ENCODE results near the gene PABPN1.

DNA sequence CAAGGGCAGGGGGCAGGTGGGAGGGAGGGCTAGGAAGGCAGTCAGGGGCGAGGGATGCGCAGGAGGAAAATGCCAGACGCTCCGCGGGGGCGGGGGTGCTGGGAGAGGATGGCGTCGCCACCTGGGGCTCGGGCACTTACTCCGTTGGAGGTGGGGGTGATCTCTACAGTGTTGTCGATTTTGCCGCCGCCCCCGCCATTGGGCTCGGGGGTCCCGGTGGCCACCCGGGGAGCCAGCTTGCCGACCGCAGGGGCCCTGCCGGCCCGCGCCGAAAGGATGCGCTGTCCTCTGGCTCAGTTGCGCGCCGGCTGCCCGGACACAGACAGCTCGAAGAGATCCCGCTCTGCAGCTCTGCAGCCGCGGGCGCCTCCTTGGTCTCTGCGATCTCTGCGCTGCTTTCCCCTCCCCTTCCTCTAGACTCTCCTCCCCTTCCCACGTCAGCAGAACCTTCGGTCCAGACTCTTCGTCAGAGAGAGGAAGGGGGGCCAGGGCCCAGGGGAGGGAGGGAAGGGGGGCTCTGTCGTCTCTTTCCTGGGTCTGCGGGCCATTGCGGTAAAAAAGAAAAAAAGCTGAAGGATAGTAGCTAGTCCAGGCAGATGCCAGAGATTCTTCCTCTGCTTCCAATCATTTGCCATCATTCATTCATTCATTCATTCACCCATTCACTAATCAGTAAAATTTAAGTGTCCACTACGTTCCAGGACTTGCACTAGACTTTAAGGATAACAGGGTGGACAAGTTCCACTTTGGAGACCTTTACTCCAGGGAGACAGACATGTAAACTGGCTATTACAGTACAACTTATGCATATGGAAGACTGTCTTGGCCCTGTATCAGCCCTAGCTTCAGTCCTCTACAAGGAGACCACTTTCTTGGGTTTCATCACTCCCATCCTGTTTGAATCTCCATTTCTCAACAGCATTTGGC, 31.5 kb downstream of the PABPN1 start, which contains the start of gene SLC22A17:
- TF ChIP-seq EZH2 (IDR thresholded peaks at IDR 0.05; ENCODE audit: insufficient read depth, poor library complexity, severe bottlenecking): no peak
- no peak for TF ChIP-seq EZH2phosphoT487 (IDR thresholded peaks at IDR 0.05; ENCODE audit: insufficient read depth, low read depth)
